Body of pancreas (tissue), 4 donors: Measurements from ENCODE around the gene GPN1. TPM values are rescaled to one million over a fixed set of nuclear protein-coding genes. Genes with fewer than 3 reads are reported as not detected.
"Not testable (repeated sequence)": the region's sequence is repeated elsewhere in the genome, so short reads cannot be mapped to it uniquely, and the experiment has no call there.

ENCODE experiments used
- ATAC-seq: fragments of 150-250 bp; one replicate; pipeline ENCODE4 v1.9.1; 2016
- DNase-seq, 4 donors: peaks; one replicate each; pipeline ENCODE4 v3.0.0-alpha.2; 2019
- H3K27ac ChIP-seq, 4 donors: fragments of 200-600 bp; sonication (generic); 1 replicate in 3 of 4; 2 replicates in 1 of 4; pipeline versions ENCODE4 v1.5.1 to v1.6.1; 2016 to 2019; ENCODE audit warnings: mild to moderate bottlenecking in 1 of 4, mixed read lengths in 1 of 4, moderate library complexity in 1 of 4
- H3K27me3 ChIP-seq, 2 donors: fragments of 200-600 bp; sonication (generic); one replicate each; pipeline ENCODE4 v1.6.0; 2016; ENCODE audit warnings: mild to moderate bottlenecking in 1 of 2
- H3K36me3 ChIP-seq, 2 donors: fragments of 200-600 bp; sonication (generic); replicated peaks in 1 of 2; 2 replicates each; pipeline ENCODE4 v1.5.1; 2016; ENCODE audit warnings: low read depth in 2 of 2; ENCODE audit not compliant: insufficient read depth in 1 of 2
- H3K4me1 ChIP-seq: fragments of 200-600 bp; sonication (generic); one replicate; pipeline ENCODE4 v1.6.0; 2016
- H3K4me3 ChIP-seq, 2 donors: fragments of 200-600 bp; sonication (generic); 1 replicate in 1 of 2; 2 replicates in 1 of 2; pipeline ENCODE4 v1.5.1; 2016 to 2019
- H3K9me3 ChIP-seq, 3 donors: fragments of 200-600 bp; sonication (generic); 1 replicate in 2 of 3; 2 replicates in 1 of 3; pipeline ENCODE4 v1.5.1; 2016
- POLR2A ChIP-seq, 3 donors: fragments of 450-650 bp; IDR thresholded peaks; one replicate each; pipeline ENCODE4 v1.6.1; 2016; ENCODE audit warnings: antibody characterized with exemption in 3 of 3, mild to moderate bottlenecking in 2 of 3
- WGBS, 2 donors: methylation state at CpG; one replicate each; pipeline ENCODE4 v1.1.5; 2017; 5-methylcytosine and 5-hydroxymethylcytosine counted together
- intact Hi-C: fragments of 100-400 bp; cut with DNase I; formaldehyde crosslinking; loops from one replicate; pipeline ENCODE4 v1.15.1; 2023
- total RNA-seq, 2 donors: library from RNA; depleted of rRNA; stranded (reverse); fragments of >200 nt; gene quantifications; one replicate each; pipeline ENCODE4 v1.1.0, GENCODE V29; 2016
- TF ChIP-seq, protein P1 (sequence below), 7 experiments: fragments of 450-650 bp in 4 of 7; fragments of 200-600 bp in 3 of 7; sonication (generic) in 3 of 7; IDR thresholded peaks; one replicate each; pipeline ENCODE4 v1.5.1; 2016 to 2019; ENCODE audit warnings: antibody characterized with exemption in 7 of 7

GPN1 gene
- total RNA-seq, 2 donors from 2014 or later, result 9.9 to 17.9 TPM

DNA sequence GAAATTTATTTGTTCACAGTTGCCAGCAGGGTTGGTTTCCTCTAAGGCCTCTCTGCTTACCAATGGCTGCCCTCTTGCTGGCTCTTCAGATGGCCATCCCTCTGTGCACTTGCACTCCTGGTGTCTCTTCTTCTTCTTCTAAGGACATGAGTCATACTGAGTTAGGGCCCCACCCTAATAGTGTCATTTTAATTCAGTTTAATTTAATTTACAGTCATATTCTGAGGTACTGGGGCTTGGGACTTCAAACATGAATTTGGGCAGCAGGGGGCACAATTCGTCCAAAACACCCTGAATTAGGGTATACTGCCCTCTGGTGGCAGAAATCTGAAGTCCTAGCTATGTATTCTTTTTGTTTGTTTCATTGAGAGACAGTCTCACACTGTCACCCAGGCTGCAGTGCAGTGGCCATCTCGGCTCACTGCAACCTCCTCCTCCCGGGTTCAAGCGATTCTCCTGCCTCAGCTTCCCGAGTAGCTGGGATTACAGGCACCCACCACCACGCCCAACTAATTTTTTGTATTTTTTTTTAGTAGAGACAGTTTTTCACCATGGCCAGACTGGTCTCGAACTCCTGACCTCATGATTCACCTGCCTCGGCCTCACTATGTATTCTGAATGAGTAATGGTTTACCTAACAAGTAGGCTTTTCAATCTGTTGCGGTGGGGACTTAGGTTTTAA is 54.7 kb downstream of the GPN1 start:
- 31 to 36% methylated on average over 9 of the region's 9 CpGs for WGBS, 2 donors
- no peaks in the 10 kb centered on the region for H3K9me3 ChIP-seq
- TF ChIP-seq, protein P1, sequence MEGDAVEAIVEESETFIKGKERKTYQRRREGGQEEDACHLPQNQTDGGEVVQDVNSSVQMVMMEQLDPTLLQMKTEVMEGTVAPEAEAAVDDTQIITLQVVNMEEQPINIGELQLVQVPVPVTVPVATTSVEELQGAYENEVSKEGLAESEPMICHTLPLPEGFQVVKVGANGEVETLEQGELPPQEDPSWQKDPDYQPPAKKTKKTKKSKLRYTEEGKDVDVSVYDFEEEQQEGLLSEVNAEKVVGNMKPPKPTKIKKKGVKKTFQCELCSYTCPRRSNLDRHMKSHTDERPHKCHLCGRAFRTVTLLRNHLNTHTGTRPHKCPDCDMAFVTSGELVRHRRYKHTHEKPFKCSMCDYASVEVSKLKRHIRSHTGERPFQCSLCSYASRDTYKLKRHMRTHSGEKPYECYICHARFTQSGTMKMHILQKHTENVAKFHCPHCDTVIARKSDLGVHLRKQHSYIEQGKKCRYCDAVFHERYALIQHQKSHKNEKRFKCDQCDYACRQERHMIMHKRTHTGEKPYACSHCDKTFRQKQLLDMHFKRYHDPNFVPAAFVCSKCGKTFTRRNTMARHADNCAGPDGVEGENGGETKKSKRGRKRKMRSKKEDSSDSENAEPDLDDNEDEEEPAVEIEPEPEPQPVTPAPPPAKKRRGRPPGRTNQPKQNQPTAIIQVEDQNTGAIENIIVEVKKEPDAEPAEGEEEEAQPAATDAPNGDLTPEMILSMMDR (IDR thresholded peaks at IDR 0.05), result peak; percentile 92 to 99 (median 98)
- no peak for TF ChIP-seq POLR2A (IDR thresholded peaks at IDR 0.05)
- no peaks in the 10 kb centered on the region for H3K27me3 ChIP-seq
- H3K4me1 ChIP-seq, result peaks cover 49% of the 10 kb centered on the region
- H3K4me3 ChIP-seq, result no peak overlapping the region
- DNase-seq, result peak; percentile 82 to 91 (median 90)
- intact Hi-C loops, result no loop called here
- H3K36me3 ChIP-seq, result peaks cover 0 to 6% of the 10 kb centered on the region in 2 donors
- peak overlapping the region in 2 of 4 donors; percentile 60 to 75 for H3K27ac ChIP-seq
- peak; percentile 80 for ATAC-seq

DNA sequence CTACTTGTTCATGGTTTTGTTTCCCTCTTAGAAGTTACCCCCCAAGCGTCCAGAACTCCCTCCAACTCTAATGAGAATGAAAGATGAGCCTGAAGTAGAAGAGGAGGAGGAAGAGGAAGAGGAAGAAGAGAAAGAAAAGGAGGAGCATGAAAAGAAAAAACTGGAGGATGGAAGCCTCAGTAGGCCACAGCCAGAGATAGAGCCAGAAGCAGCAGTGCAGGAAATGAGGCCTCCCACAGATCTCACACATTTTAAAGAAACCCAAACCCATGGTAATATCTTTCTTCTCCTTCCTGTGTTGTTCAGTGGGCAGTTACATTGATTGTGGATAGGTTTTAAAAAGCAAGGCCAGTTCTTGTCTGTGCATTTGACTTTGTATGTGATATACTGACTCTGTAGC is 56.2 kb downstream of the GPN1 start:
- H3K9me3 ChIP-seq, H3K27ac ChIP-seq, intact Hi-C loops, H3K4me3 ChIP-seq, ATAC-seq, DNase-seq, H3K27me3 ChIP-seq: not testable (repeated sequence)
- Histone ChIP-seq H3K4me1 (peaks cover 39% of the 10 kb centered on the region), H3K36me3 (peaks cover 0 to 12% of the 10 kb centered on the region in 2 donors)
- WGBS, 2 donors, result 72 to 96% methylated on average over 1 of the region's 1 CpG

DNA sequence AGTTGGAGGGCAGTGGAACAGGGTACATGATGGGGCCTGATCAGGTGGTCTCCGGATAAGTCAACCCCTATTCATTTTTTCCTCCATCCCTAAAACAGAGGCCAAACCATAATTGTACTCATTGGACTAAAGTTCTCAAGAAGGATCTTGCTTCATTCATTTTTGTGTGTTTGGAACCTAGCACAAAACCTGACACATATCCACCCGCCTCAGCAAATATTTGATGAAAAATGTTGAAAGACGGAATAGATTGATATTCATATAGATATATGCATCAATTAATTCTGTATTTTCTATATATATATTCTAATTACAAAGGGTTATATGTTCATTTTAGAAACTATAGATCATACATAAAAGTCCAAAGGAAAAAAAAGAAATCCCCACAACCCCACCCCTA is 56.7 kb downstream of the GPN1 start:
- Histone ChIP-seq H3K27ac (no peak overlapping the region), H3K36me3 (peaks cover 0 to 12% of the 10 kb centered on the region in 2 donors), H3K4me3 (no peak overlapping the region), H3K9me3 (no peaks in the 10 kb centered on the region), H3K4me1 (peaks cover 33% of the 10 kb centered on the region), H3K27me3 (no peaks in the 10 kb centered on the region)
- WGBS, 2 donors, result 87 to 89% methylated on average over 3 of the region's 3 CpGs
- DNase-seq, result no peak
- no peak for ATAC-seq
- TF ChIP-seq, protein P1 (IDR thresholded peaks at IDR 0.05), result no peak
- TF ChIP-seq POLR2A (IDR thresholded peaks at IDR 0.05), result no peak
- intact Hi-C loops, result no loop called here

DNA sequence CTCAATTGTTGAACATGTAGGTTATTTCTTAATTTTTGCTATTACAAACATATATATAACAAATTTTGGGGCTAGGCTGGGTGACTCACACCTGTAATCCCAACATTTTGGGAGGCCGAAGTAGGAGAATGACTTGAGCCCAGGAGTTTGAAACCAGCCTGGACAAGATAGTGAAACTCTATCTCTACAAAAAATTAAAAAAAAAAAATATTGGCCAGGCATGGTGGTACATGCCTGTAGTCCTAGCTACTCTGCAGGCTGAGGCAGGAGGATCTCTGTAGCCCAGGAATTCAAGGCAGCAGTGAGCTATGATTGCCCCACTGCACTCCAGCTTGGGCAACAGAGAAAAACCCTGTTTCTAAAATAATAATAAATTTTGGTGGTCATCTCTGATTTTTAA is 58.4 kb downstream of the GPN1 start:
- Histone ChIP-seq H3K27ac (no peak overlapping the region), H3K9me3 (no peaks in the 10 kb centered on the region), H3K4me3 (no peak overlapping the region), H3K36me3 (peaks cover 0 to 12% of the 10 kb centered on the region in 2 donors), H3K27me3 (no peaks in the 10 kb centered on the region), H3K4me1 (peaks cover 16% of the 10 kb centered on the region)
- TF ChIP-seq POLR2A (IDR thresholded peaks at IDR 0.05), result no peak
- TF ChIP-seq, protein P1 (IDR thresholded peaks at IDR 0.05), result no peak
- DNase-seq (no peak), ATAC-seq (no peak)
- WGBS, 2 donors, result 88 to 96% methylated on average over 1 of the region's 1 CpG
- intact Hi-C loops, result no loop called here

DNA sequence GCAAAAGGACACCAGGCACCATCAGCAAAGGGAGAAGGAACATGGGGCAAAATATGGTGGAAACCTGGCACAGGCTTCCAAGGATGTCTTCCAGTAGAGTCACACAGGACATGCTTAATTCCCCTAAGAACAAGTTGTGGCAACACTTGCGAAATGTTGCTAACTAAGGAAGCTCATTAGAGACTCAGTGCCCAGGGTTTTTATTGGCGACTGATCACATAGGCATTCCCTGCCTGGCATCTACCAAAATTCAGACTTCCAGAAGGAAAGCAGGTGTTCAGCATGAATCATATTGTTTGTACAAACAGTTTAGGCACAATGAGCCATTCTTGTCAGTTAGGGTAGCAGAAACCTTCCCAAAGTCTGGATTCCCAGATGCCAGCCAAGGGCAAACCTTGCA is 60.6 kb downstream of the GPN1 start:
- intact Hi-C loops, result no loop called here
- no peaks in the 10 kb centered on the region for H3K4me1 ChIP-seq
- ATAC-seq, result no peak
- TF ChIP-seq POLR2A (IDR thresholded peaks at IDR 0.05), result no peak
- TF ChIP-seq, protein P1 (IDR thresholded peaks at IDR 0.05), result no peak
- no peaks in the 10 kb centered on the region for H3K27me3 ChIP-seq
- no peak overlapping the region for H3K27ac ChIP-seq
- 87 to 89% methylated on average over 2 of the region's 2 CpGs for WGBS, 2 donors
- no peak overlapping the region for H3K4me3 ChIP-seq
- no peaks in the 10 kb centered on the region for H3K9me3 ChIP-seq
- peaks cover 0 to 12% of the 10 kb centered on the region in 2 donors for H3K36me3 ChIP-seq
- no peak for DNase-seq
